ENCODE measurements around the gene DDN.
A peak's percentile ranks its signal among the peaks of the same experiment; 100 is the strongest.

The DDN gene

DNA sequence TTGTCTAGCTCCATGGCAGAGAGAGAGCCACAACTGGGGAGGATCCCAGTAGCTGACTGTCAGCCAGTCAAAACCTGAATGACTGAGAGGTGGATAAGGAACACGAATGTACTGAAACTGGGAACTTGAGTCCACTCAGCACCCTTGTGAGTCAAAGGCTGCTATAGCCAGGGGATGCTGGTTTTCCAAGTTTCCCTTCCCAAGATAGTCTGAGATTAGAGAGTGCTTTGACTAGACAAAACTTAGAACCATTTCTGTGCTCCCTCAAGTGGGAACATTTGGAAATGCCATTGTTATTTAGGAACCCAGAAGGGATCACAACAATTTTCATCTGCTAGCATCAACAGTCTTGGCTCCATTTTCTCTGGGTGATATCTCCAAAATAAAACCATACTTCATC lies 15.4 kb upstream of the DDN start:
- peaks cover 9 to 12% of the 10 kb centered on the region in 2 donors for H3K4me1 ChIP-seq (ENCODE audit: control insufficient read depth in 1 of 2, insufficient read depth in 2 of 2, low read length in 2 of 2)
- no peak overlapping the region for H3K9ac ChIP-seq (ENCODE audit: low read depth in 1 of 2, low read length in 2 of 2)
- H3K4me3 ChIP-seq (ENCODE audit: low read depth in 1 of 2, low read length in 2 of 2): no peak overlapping the region
- H3K9me3 ChIP-seq (ENCODE audit: control insufficient read depth in 1 of 2, low read length in 2 of 2): no peaks in the 10 kb centered on the region
- H3K27me3 ChIP-seq (ENCODE audit: control insufficient read depth in 1 of 2, insufficient read depth in 2 of 2, low read length in 2 of 2): no peaks in the 10 kb centered on the region
- H3K36me3 ChIP-seq (ENCODE audit: control insufficient read depth in 1 of 2, insufficient read depth in 2 of 2, low read length in 2 of 2): peaks cover 9 to 33% of the 10 kb centered on the region in 2 donors
- no peak overlapping the region for H3K27ac ChIP-seq (ENCODE audit: low read depth, low read length)

DNA sequence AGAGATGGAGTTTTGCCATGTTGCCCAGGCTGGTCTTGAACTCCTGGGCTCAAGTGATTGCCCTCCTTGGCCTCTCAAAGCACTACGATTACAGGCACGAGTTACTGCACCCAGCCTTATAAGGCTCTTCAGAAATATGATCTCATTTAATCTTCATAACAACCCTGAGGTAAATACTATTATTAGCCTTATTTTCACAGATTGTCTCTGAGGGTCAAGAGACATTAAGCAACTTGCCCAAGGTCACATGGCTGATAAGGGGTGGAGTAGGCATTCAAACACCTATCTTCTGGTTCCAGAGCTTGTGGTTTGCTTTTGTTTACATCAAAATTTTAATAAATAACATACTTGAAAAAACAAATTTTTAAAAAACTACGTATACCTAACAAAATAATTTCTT lies 14.3 kb upstream of the DDN start:
- H3K27me3 ChIP-seq (ENCODE audit: control insufficient read depth in 1 of 2, insufficient read depth in 2 of 2, low read length in 2 of 2): no peaks in the 10 kb centered on the region
- H3K9ac ChIP-seq (ENCODE audit: low read depth in 1 of 2, low read length in 2 of 2): no peak overlapping the region
- no peak overlapping the region for H3K27ac ChIP-seq (ENCODE audit: low read depth, low read length)
- H3K9me3 ChIP-seq (ENCODE audit: control insufficient read depth in 1 of 2, low read length in 2 of 2): no peaks in the 10 kb centered on the region
- peaks cover 9 to 33% of the 10 kb centered on the region in 2 donors for H3K36me3 ChIP-seq (ENCODE audit: control insufficient read depth in 1 of 2, insufficient read depth in 2 of 2, low read length in 2 of 2)
- H3K4me1 ChIP-seq (ENCODE audit: control insufficient read depth in 1 of 2, insufficient read depth in 2 of 2, low read length in 2 of 2): peaks cover 9 to 12% of the 10 kb centered on the region in 2 donors
- no peak overlapping the region for H3K4me3 ChIP-seq (ENCODE audit: low read depth in 1 of 2, low read length in 2 of 2)

DNA sequence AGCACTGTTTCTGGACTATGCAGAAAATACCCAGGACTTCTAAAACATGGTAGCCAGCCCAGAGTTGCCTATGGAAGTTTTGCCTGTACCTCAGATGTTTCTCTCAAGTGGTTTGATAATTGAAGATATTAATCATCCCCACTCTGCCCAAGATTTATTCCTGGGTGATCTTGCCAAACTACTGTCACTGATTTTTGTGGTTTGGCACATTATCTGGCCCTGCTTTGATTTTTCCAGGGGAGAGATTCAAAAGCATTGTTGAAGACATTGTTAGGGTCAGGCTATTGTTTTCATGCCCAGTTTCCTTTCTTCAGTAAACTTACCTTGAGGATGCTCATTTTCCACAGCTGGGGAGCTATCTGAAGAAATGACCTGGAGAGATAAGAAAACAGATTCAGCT lies 13.6 kb upstream of the DDN start:
- no peak overlapping the region for H3K27ac ChIP-seq (ENCODE audit: low read depth, low read length)
- peaks cover 6% of the 10 kb centered on the region in 2 donors for H3K4me1 ChIP-seq (ENCODE audit: control insufficient read depth in 1 of 2, insufficient read depth in 2 of 2, low read length in 2 of 2)
- no peak overlapping the region for H3K9ac ChIP-seq (ENCODE audit: low read depth in 1 of 2, low read length in 2 of 2)
- no peaks in the 10 kb centered on the region for H3K27me3 ChIP-seq (ENCODE audit: control insufficient read depth in 1 of 2, insufficient read depth in 2 of 2, low read length in 2 of 2)
- H3K36me3 ChIP-seq (ENCODE audit: control insufficient read depth in 1 of 2, insufficient read depth in 2 of 2, low read length in 2 of 2): peaks cover 9 to 35% of the 10 kb centered on the region in 2 donors
- H3K4me3 ChIP-seq (ENCODE audit: low read depth in 1 of 2, low read length in 2 of 2): no peak overlapping the region
- H3K9me3 ChIP-seq (ENCODE audit: control insufficient read depth in 1 of 2, low read length in 2 of 2): no peaks in the 10 kb centered on the region

DNA sequence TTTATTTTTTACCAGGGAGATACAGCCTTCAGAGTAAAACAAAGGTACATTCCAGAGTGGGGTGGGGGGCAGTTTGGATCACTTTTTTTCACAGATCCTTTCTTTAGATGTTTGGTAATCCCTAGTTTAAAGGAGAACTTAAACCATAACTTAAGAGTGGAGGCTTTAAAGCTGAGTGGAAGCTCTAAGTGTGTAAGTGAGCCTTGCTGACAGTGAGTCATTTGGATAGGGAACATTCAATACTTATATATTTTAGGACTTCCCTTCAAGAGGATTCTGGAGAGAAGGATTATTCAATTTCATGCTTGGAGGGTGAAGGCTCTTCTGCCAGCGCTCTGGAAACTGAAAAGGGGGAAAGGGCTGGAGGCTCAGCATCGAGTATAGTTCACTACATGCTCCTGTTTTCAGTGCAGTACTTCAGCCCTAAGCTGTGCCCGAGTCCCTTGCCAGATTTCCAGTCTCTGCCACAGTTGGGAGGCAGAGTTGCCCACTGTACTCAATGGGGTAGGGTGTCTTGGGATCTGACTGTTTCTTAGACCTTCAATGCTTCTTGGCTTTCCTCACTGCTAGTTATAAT lies 11.0 kb upstream of the DDN start:
- H3K36me3 ChIP-seq (ENCODE audit: control insufficient read depth in 1 of 2, insufficient read depth in 2 of 2, low read length in 2 of 2): peaks cover 14 to 41% of the 10 kb centered on the region in 2 donors
- no peak overlapping the region for H3K27ac ChIP-seq (ENCODE audit: low read depth, low read length)
- H3K9ac ChIP-seq (ENCODE audit: low read depth in 1 of 2, low read length in 2 of 2): no peak overlapping the region
- H3K27me3 ChIP-seq (ENCODE audit: control insufficient read depth in 1 of 2, insufficient read depth in 2 of 2, low read length in 2 of 2): no peaks in the 10 kb centered on the region
- H3K4me1 ChIP-seq (ENCODE audit: control insufficient read depth in 1 of 2, insufficient read depth in 2 of 2, low read length in 2 of 2): no peaks in the 10 kb centered on the region
- no peak overlapping the region for H3K4me3 ChIP-seq (ENCODE audit: low read depth in 1 of 2, low read length in 2 of 2)
- H3K9me3 ChIP-seq (ENCODE audit: control insufficient read depth in 1 of 2, low read length in 2 of 2): no peaks in the 10 kb centered on the region

DNA sequence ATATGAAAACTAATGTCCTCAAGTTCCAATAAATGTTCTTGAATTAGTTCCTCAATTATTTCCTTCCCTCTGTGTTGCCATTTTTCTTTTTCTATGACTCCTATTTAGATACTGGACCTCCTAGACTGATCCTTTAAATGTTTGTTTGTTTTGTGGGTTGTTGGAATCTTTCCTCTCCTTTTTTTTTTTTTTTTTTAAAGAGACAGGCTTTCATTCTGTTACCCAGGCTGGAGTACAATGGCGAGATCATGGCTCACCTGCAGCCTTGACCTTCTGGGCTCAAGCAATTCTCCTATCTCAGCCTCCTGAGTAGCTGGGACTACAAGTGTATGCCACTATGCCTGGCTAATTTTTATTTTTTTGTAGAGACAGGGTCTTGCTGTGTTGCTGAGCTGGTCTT lies 9.8 kb upstream of the DDN start:
- H3K27me3 ChIP-seq (ENCODE audit: control insufficient read depth in 1 of 2, insufficient read depth in 2 of 2, low read length in 2 of 2): no peaks in the 10 kb centered on the region
- no peaks in the 10 kb centered on the region for H3K4me1 ChIP-seq (ENCODE audit: control insufficient read depth in 1 of 2, insufficient read depth in 2 of 2, low read length in 2 of 2)
- H3K9me3 ChIP-seq (ENCODE audit: control insufficient read depth in 1 of 2, low read length in 2 of 2): no peaks in the 10 kb centered on the region
- H3K9ac ChIP-seq (ENCODE audit: low read depth in 1 of 2, low read length in 2 of 2): no peak overlapping the region
- no peak overlapping the region for H3K4me3 ChIP-seq (ENCODE audit: low read depth in 1 of 2, low read length in 2 of 2)
- peaks cover 24 to 54% of the 10 kb centered on the region in 2 donors for H3K36me3 ChIP-seq (ENCODE audit: control insufficient read depth in 1 of 2, insufficient read depth in 2 of 2, low read length in 2 of 2)
- H3K27ac ChIP-seq (ENCODE audit: low read depth, low read length): no peak overlapping the region

DNA sequence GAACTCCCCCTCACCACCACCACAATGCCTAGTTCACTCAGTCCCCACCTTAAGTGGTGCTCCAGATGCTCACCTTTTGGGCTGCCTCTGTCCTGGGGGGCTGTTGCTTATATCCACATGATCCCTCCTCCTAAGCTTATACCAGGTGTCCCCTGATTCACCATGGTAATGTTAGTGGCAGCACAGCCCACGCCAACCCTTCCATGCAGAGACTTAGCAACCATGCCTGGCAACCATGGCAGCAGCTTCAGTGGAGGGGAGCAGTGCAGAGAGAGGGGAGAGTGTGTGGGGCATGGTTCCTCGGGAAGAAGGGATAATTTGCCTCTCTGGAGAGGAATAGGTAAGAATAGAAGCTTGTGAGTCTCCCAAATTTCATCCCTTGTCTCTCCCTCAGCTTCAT lies 1.2 kb upstream of the DDN start:
- Histone ChIP-seq H3K9ac (ENCODE audit: low read depth in 1 of 2, low read length in 2 of 2) (no peak overlapping the region), H3K27me3 (ENCODE audit: control insufficient read depth in 1 of 2, insufficient read depth in 2 of 2, low read length in 2 of 2) (peaks cover 29 to 30% of the 10 kb centered on the region in 2 donors), H3K9me3 (ENCODE audit: control insufficient read depth in 1 of 2, low read length in 2 of 2) (no peaks in the 10 kb centered on the region), H3K4me3 (ENCODE audit: low read depth in 1 of 2, low read length in 2 of 2) (no peak overlapping the region), H3K4me1 (ENCODE audit: control insufficient read depth in 1 of 2, insufficient read depth in 2 of 2, low read length in 2 of 2) (peaks cover 18 to 30% of the 10 kb centered on the region in 2 donors), H3K27ac (ENCODE audit: low read depth, low read length) (no peak overlapping the region), H3K36me3 (ENCODE audit: control insufficient read depth in 1 of 2, insufficient read depth in 2 of 2, low read length in 2 of 2) (peaks cover 27 to 42% of the 10 kb centered on the region in 2 donors)

DNA sequence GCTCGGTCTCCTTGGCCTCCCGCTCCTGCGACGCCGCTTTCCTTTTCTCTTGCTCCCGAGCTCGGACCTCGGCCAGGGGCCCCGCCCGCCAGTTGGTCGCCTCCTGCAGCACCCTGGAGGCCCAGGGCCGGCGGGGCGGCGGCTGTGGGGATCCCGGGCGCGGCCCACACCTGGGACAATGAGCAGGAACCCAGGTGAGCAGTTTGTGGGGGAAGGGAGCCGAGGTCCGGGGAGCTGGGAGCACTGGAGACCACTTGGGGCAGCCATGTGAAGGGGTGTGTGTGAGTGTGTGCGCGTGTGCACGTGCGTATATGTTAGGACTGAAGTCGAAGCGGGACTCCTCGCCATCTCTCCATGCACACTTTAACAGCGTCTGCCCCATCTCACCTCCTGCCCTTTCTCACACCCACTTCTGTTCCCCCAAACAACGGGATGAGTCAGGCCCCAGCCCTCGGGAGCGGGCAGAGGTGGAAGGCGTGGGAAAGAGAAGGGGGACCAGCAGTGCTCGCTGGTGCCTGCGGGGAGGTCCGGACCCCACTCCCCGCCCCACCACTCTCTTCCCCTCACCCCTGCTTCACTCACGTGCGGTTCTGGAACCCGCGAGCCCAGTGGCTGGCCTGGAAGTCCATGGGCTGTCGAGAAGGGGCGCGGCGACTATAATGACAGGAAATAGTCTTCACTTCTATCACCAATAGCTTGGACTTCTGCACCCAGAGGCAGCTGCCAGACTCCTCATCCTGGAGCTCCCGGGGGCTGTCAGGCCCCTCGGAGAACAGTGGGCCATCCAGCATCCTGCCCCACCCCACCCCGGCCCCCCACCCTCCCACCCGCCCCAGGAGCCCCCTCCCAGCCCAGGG lies 450 bp downstream of the DDN start:
- Histone ChIP-seq H3K9ac (ENCODE audit: low read depth in 1 of 2, low read length in 2 of 2) (no peak overlapping the region), H3K9me3 (ENCODE audit: control insufficient read depth in 1 of 2, low read length in 2 of 2) (no peaks in the 10 kb centered on the region), H3K4me1 (ENCODE audit: control insufficient read depth in 1 of 2, insufficient read depth in 2 of 2, low read length in 2 of 2) (peaks cover 23 to 34% of the 10 kb centered on the region in 2 donors), H3K36me3 (ENCODE audit: control insufficient read depth in 1 of 2, insufficient read depth in 2 of 2, low read length in 2 of 2) (peaks cover 13 to 26% of the 10 kb centered on the region in 2 donors), H3K4me3 (ENCODE audit: low read depth in 1 of 2, low read length in 2 of 2) (peak overlapping the region; percentile 47 to 64), H3K27ac (ENCODE audit: low read depth, low read length) (no peak overlapping the region), H3K27me3 (ENCODE audit: control insufficient read depth in 1 of 2, insufficient read depth in 2 of 2, low read length in 2 of 2) (peaks cover 41 to 45% of the 10 kb centered on the region in 2 donors)

DNA sequence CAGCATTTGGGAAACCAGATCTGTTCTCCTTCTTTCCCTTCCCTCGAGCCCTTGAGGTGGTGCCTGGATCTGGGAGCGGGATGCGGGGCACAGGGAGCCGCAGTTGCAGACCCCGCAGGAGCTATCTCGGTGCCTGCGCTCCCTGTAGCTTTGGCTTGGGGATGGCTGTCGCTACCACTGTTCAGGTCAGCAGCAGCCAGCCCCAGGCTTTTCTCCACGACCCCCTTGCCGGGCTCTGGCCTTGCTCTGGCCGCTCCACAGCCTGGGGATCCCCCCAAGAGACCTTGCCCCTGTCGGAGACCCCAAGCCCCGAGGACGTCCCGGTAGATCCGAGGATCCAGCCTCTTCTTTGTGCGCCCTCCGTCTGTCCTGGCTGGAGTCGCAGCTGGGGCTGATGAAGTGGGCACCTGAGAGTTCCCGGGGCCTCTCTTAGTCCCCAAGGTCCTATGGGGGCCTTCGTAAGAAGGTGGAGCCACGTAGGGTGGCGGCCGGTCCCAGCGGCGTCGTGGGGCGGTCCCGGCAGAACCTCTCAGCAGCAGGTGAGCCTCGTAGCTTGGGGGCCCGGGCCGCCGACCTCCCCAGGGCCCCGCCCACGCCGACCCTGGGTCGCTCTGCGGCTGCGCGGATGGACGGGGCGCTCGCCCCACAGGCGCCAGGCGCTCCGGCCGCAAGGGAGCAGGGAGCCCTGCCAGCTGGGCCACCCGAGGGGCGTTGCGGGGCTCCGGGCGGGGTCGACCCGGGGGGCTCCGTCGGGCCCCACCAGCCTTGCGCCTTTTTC lies 1.3 kb downstream of the DDN start:
- Histone ChIP-seq H3K4me3 (ENCODE audit: low read depth in 1 of 2, low read length in 2 of 2) (peak overlapping the region; percentile 47 to 64), H3K9ac (ENCODE audit: low read depth in 1 of 2, low read length in 2 of 2) (no peak overlapping the region), H3K36me3 (ENCODE audit: control insufficient read depth in 1 of 2, insufficient read depth in 2 of 2, low read length in 2 of 2) (peaks cover 6 to 18% of the 10 kb centered on the region in 2 donors), H3K27me3 (ENCODE audit: control insufficient read depth in 1 of 2, insufficient read depth in 2 of 2, low read length in 2 of 2) (peaks cover 47 to 48% of the 10 kb centered on the region in 2 donors), H3K9me3 (ENCODE audit: control insufficient read depth in 1 of 2, low read length in 2 of 2) (no peaks in the 10 kb centered on the region), H3K4me1 (ENCODE audit: control insufficient read depth in 1 of 2, insufficient read depth in 2 of 2, low read length in 2 of 2) (peaks cover 23 to 34% of the 10 kb centered on the region in 2 donors), H3K27ac (ENCODE audit: low read depth, low read length) (no peak overlapping the region)

DNA sequence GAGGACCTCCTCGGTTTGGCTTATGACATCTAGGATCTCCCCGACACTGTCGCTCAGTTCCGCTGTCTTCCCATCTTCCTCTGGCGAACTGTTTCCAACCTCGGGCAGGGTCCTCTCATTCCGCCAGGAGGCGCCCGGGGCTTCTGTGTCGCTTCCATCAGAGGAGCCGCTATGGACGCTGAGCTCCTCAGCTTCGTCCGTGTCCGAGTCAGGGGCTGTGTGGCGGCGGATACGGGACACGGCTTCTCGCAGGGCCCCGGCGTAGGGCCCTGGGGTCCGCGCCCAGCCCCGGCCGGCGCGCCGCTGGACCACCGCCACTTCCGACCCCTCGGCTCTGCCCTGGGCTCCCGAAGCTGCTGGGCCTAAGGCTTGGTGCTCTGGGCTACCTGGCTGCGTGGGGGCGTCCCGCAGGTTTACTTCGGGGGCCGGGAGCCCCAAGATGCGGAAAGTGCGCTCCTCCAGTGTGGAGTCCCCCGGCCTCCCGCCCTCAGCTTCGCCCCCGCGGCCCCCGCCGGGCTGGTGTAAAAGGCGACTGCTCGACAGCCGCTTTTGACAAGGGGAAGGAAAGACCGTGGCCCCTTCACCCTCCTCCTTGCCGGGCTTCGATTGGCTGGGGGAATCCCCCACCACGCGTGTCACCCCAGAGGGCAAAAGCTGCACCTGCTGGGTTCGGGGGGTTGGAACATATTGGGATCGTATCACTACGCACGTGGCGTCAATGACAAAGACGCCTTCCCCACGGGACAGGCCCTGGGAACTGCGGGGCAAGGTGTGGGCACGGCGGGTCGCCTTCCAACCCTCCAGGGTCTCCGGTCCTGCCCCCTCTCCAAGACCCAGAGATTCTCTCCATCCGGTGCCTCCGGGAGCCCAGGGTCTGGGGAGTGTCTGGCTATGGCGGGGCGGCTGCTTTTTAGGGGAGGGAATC lies 2.1 kb downstream of the DDN start:
- Histone ChIP-seq H3K27me3 (ENCODE audit: control insufficient read depth in 1 of 2, insufficient read depth in 2 of 2, low read length in 2 of 2) (peaks cover 48 to 49% of the 10 kb centered on the region in 2 donors), H3K4me1 (ENCODE audit: control insufficient read depth in 1 of 2, insufficient read depth in 2 of 2, low read length in 2 of 2) (peaks cover 23 to 34% of the 10 kb centered on the region in 2 donors), H3K4me3 (ENCODE audit: low read depth in 1 of 2, low read length in 2 of 2) (peak overlapping the region; percentile 46 to 64), H3K9me3 (ENCODE audit: control insufficient read depth in 1 of 2, low read length in 2 of 2) (no peaks in the 10 kb centered on the region), H3K36me3 (ENCODE audit: control insufficient read depth in 1 of 2, insufficient read depth in 2 of 2, low read length in 2 of 2) (peaks cover 0 to 9% of the 10 kb centered on the region in 2 donors), H3K9ac (ENCODE audit: low read depth in 1 of 2, low read length in 2 of 2) (peak overlapping the region in 1 of 2 donors; percentile 12), H3K27ac (ENCODE audit: low read depth, low read length) (no peak overlapping the region)
